Measurements from ENCODE around the gene MROH2A.

DNA sequence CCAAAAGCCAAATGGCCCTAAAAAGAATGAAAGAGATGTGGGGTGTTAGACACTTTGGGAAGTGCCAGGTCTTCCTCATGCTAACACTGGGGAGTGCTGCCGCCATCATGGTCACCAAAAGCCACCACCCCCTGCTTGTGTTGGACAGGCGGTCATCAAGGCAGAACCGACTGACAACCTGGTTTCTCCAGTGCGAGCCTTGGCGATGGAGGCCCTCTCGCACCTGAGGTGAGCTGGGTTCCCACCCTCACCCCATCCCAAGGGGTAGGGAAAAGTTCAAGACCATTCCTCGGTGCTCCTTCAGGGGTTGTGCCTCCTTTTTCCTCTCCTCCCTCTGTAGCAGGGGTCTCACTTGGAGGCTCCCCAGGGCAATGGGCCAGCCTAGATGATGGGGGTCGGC, 33.6 kb downstream of the MROH2A start:
- TF ChIP-seq, protein P1, sequence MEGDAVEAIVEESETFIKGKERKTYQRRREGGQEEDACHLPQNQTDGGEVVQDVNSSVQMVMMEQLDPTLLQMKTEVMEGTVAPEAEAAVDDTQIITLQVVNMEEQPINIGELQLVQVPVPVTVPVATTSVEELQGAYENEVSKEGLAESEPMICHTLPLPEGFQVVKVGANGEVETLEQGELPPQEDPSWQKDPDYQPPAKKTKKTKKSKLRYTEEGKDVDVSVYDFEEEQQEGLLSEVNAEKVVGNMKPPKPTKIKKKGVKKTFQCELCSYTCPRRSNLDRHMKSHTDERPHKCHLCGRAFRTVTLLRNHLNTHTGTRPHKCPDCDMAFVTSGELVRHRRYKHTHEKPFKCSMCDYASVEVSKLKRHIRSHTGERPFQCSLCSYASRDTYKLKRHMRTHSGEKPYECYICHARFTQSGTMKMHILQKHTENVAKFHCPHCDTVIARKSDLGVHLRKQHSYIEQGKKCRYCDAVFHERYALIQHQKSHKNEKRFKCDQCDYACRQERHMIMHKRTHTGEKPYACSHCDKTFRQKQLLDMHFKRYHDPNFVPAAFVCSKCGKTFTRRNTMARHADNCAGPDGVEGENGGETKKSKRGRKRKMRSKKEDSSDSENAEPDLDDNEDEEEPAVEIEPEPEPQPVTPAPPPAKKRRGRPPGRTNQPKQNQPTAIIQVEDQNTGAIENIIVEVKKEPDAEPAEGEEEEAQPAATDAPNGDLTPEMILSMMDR (IDR thresholded peaks at IDR 0.05 in 8 of 11, conservative IDR thresholded peaks at IDR 0.05 in 3 of 11) = no peak
- TF ChIP-seq POLR2AphosphoS5 (IDR thresholded peaks at IDR 0.05) (no peak), POLR2A (IDR thresholded peaks at IDR 0.05) (no peak)

Measured in spleen (tissue), 7 donors.